Right lobe of liver (tissue), 6 donors: ENCODE data around the gene RREB1. TPM values are rescaled to one million over a fixed set of nuclear protein-coding genes. Genes with fewer than 3 reads are reported as not detected.

ENCODE experiments used
- ATAC-seq, 4 donors: fragments of 200-7000 bp; cut with Tn5 transposase; one replicate each; pipeline ENCODE4 v1.9.1; 2020; ENCODE audit warnings: mild to moderate bottlenecking in 4 of 4, moderate library complexity in 4 of 4
- DNase-seq, 3 donors: peaks; one replicate each; pipeline ENCODE4 v3.0.0-alpha.2; 2020
- H3K27ac ChIP-seq, 3 donors: fragments of 200-600 bp; one replicate each; pipeline ENCODE4 v1.8.0; 2022
- H3K27me3 ChIP-seq, 2 donors: fragments of 200-600 bp; one replicate each; pipeline ENCODE4 v1.8.0; 2022
- H3K36me3 ChIP-seq, 4 donors: fragments of 200-600 bp; sonication (generic) in 1 of 4; one replicate each; pipeline versions ENCODE4 v1.5.1 to v1.8.0; 2017 to 2022; ENCODE audit warnings: control low read depth in 1 of 4
- H3K4me1 ChIP-seq, 4 donors: fragments of 200-600 bp; sonication (generic) in 1 of 4; one replicate each; pipeline versions ENCODE4 v1.5.1 to v1.8.0; 2017 to 2022; ENCODE audit warnings: control low read depth in 1 of 4
- H3K4me3 ChIP-seq, 3 donors: fragments of 200-600 bp; one replicate each; pipeline ENCODE4 v1.8.0; 2022
- H3K9me3 ChIP-seq, 4 donors: fragments of 200-600 bp; sonication (generic) in 1 of 4; one replicate each; pipeline versions ENCODE4 v1.5.1 to v1.8.0; 2017 to 2022; ENCODE audit warnings: control low read depth in 1 of 4
- CTCF ChIP-seq, 4 donors: fragments of 200-600 bp in 3 of 4; fragments of 450-650 bp in 1 of 4; IDR thresholded peaks; one replicate each; pipeline versions ENCODE4 v1.5.1 to v1.8.0; 2016 to 2022; ENCODE audit warnings: antibody characterized with exemption in 4 of 4, mild to moderate bottlenecking in 2 of 4
- POLR2A ChIP-seq: fragments of 450-650 bp; IDR thresholded peaks from one replicate; pipeline ENCODE4 v1.6.1; 2017; ENCODE audit warnings: antibody characterized with exemption, mild to moderate bottlenecking
- WGBS: methylation state at CpG from one replicate; pipeline ENCODE4 v1.1.6; 2018; ENCODE audit warnings: low coverage, low lambda C conversion rate; ENCODE audit not compliant: insufficient coverage; ENCODE audit errors: missing lambda C conversion rate; 5-methylcytosine and 5-hydroxymethylcytosine counted together
- intact Hi-C, 2 donors: fragments of 100-400 bp; cut with DNase I; formaldehyde crosslinking; loops; one replicate each; pipeline versions ENCODE4 v1.11.2 to v1.14.1; 2022
- total RNA-seq, 6 experiments: library from RNA; depleted of rRNA in 2 of 6; stranded (reverse); fragments of >200 nt in 2 of 6; fragmentation: NEBNext Ultra II Directional in 3 of 6; extraction: Animal tissue kit (Norgen Biotek cat#: 25700) in 3 of 6; gene quantifications; one replicate each; pipeline versions ENCODE4 v1.1.0 to v1.2.4, GENCODE V29; 2016 to 2023
- donor health status: DM: no; HTN: yes; CAD: no.
- donor health status: DM: no; HTN: no; CAD: no.
- donor health status: DM: no; HTN: no; CAD: no.
- donor health status: DM: no; HTN: yes; CAD: no.
- donor health status: DM: no; HTN: yes; CAD: no.

Gene RREB1
- total RNA-seq, 6 experiments from 2014 or later = 28.7 to 46.3 (median 39.6) TPM

- H3K4me3 ChIP-seq = no peak overlapping the region
- peaks cover 0 to 6% (median 0%) of the 10 kb centered on the region in 4 donors for H3K36me3 ChIP-seq
- intact Hi-C loops = no loop called here
- TF ChIP-seq CTCF (IDR thresholded peaks at IDR 0.05) = no peak
- no peak for TF ChIP-seq POLR2A
- DNase-seq (no peak), ATAC-seq (no peak)
- no peaks in the 10 kb centered on the region for H3K27me3 ChIP-seq
- peaks cover 0 to 59% (median 16%) of the 10 kb centered on the region in 4 donors for H3K4me1 ChIP-seq
- H3K27ac ChIP-seq = peak overlapping the region in 1 of 3 donors; percentile 66
- 84% methylated on average over 4 of the region's 6 CpGs for WGBS
- no peaks in the 10 kb centered on the region for H3K9me3 ChIP-seq
Observed at GRCh38 chr6:7197747-7198146, 90.0 kb downstream of the RREB1 start.

GRCh38 chr6:7198833-7199800 lies 91.4 kb downstream of the RREB1 start:
- no peak for ATAC-seq
- peak overlapping the region in 2 of 3 donors; percentile 3 to 69 for H3K27ac ChIP-seq

DNA sequence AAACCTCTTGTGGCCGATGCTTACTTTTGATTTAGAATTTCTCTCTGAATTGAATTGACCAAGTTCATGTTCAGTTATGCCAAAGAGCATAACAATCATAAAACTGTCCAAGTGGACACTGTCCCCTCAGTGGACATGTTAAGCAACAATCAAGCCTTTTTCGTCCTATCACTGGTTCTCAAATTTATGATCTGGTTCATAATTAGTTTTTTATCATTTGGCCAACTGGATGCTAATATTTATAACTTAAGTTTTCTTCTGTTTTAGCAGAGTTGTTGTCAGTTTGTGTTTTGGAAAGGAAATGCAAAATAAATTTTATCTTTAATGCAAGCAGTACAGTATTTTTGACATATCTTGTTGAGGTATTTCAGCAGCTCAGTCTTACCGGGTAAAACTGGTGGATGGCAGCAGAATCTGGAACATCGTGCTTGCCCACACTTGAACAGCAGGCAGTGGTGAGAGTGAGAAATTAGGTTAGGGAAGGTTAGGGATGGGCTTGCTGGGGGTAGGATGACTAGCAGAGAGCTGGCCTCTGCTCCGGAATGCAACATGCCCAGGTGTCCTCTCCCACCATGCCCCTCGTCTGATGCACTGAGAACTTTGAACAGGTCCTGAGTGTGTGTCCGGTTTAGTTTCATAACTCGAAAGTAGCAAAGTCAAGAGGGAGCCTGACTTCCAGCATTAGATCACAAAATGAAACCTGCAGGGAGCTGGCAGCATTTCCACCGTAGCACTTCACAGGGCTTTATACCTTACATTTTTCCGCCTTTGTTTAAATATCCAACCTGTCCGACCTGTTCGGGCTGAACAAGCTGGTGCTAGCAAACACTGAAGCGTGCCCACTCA lies 93.1 kb downstream of the RREB1 start:
- peak; percentile 78 to 92 (median 88) for ATAC-seq
- no peaks in the 10 kb centered on the region for H3K9me3 ChIP-seq
- 29% methylated on average over 11 of the region's 13 CpGs for WGBS
- no peaks in the 10 kb centered on the region for H3K27me3 ChIP-seq
- H3K4me3 ChIP-seq = peak overlapping the region in 1 of 3 donors; percentile 23
- peaks cover 0 to 35% (median 6%) of the 10 kb centered on the region in 4 donors for H3K4me1 ChIP-seq
- TF ChIP-seq POLR2A (peak; percentile 58), CTCF (IDR thresholded peaks at IDR 0.05) (no peak)
- intact Hi-C loops = loop anchor here in 1 of 2 donors (10.0 kb wide), 1 partner anchor 46 kb away; no protein-coding TSS in a partner anchor
- H3K36me3 ChIP-seq = peaks cover 0 to 10% (median 4%) of the 10 kb centered on the region in 4 donors
- peak overlapping the region; percentile 69 to 90 (median 69) for H3K27ac ChIP-seq
- peak; percentile 61 to 89 (median 78) for DNase-seq

More at GRCh38 chr6:7198833-7199800, 91.4 kb downstream of the RREB1 start:
- intact Hi-C loops = no loop called here
- peaks cover 0 to 51% (median 14%) of the 10 kb centered on the region in 4 donors for H3K4me1 ChIP-seq
- no peaks in the 10 kb centered on the region for H3K27me3 ChIP-seq
- no peak overlapping the region for H3K4me3 ChIP-seq
- TF ChIP-seq POLR2A = no peak
- no peak for TF ChIP-seq CTCF (IDR thresholded peaks at IDR 0.05)
- peaks cover 0 to 10% (median 4%) of the 10 kb centered on the region in 4 donors for H3K36me3 ChIP-seq
- no peaks in the 10 kb centered on the region for H3K9me3 ChIP-seq
- no peak for DNase-seq
- 73% methylated on average over 9 of the region's 11 CpGs for WGBS

DNA sequence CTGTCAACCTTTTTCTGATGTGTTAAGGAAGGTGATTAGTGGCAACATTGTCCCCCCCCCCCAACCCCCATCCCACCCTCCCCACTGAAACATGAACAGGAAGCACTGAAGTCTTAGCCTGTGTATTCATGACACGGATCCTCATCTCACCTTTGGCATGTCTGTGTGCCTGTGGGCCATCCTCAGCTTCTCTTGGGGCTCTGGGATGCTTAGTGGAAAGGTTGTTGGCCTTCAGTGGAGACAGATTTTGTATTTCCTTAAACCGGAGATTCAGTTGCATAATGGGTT lies 93.6 kb downstream of the RREB1 start:
- no peaks in the 10 kb centered on the region for H3K27me3 ChIP-seq
- no peaks in the 10 kb centered on the region for H3K9me3 ChIP-seq
- peak; percentile 8 to 40 (median 22) for ATAC-seq
- peaks cover 0 to 10% (median 4%) of the 10 kb centered on the region in 4 donors for H3K36me3 ChIP-seq
- peaks cover 0 to 29% (median 6%) of the 10 kb centered on the region in 4 donors for H3K4me1 ChIP-seq
- TF ChIP-seq CTCF (IDR thresholded peaks at IDR 0.05) (no peak), POLR2A (no peak)
- DNase-seq = no peak
- intact Hi-C loops = loop anchor here in 1 of 2 donors (10.0 kb wide), 1 partner anchor 47 kb away; no protein-coding TSS in a partner anchor
- H3K27ac ChIP-seq = peak overlapping the region; percentile 69 to 90 (median 69)
- 11% methylated on average over 2 of the region's 2 CpGs for whole genome bisulfite sequencing
- H3K4me3 ChIP-seq = peak overlapping the region in 1 of 3 donors; percentile 23
